Activated T-helper 2 cell treated with anti-CD3 and anti-CD28 coated beads, Interferon-gamma antibody, Interleukin-2, Interleukin-4, amounts not matched to agents 10 μg/mL and 5 μg/mL and 100 μg/mL, durations not matched to agents 14 hours and 24 hours and 36 hours (primary cell): ENCODE results near the gene MOV10. TPM values are rescaled to one million over a fixed set of nuclear protein-coding genes. Genes with fewer than 3 reads are reported as not detected.

Experiments used
- DNase-seq: peaks from one replicate; pipeline ENCODE4 v3.0.0; 2021; ENCODE audit warnings: low spot score
- H3K27ac Mint-ChIP-seq: one replicate; pipeline ENCODE4 v1.8.0; 2021; ENCODE audit warnings: mixed read lengths
- H3K27me3 Mint-ChIP-seq: one replicate; pipeline ENCODE4 v1.8.0; 2021; ENCODE audit warnings: low read depth, mixed read lengths
- H3K36me3 Mint-ChIP-seq: one replicate; pipeline ENCODE4 v1.8.0; 2021; ENCODE audit warnings: low read depth, mixed read lengths
- H3K4me1 Mint-ChIP-seq: one replicate; pipeline ENCODE4 v1.8.0; 2021; ENCODE audit warnings: low read depth, mixed read lengths
- H3K4me3 Mint-ChIP-seq: one replicate; pipeline ENCODE4 v1.8.0; 2021; ENCODE audit warnings: low read depth, mild to moderate bottlenecking, moderate library complexity, mixed read lengths
- H3K9me3 Mint-ChIP-seq: one replicate; pipeline ENCODE4 v1.8.0; 2021; ENCODE audit warnings: mixed read lengths
- intact Hi-C: fragments of 100-400 bp; cut with micrococcal nuclease; formaldehyde crosslinking; loops from one replicate; pipeline ENCODE4 v1.15.1; 2023
- total RNA-seq: library from RNA; stranded (reverse); gene quantifications from 2 replicates; pipeline ENCODE4 v1.2.3, GENCODE V29; 2022

MOV10 gene
- total RNA-seq, 1 donor from 2014 or later, result 68.1 TPM

DNA sequence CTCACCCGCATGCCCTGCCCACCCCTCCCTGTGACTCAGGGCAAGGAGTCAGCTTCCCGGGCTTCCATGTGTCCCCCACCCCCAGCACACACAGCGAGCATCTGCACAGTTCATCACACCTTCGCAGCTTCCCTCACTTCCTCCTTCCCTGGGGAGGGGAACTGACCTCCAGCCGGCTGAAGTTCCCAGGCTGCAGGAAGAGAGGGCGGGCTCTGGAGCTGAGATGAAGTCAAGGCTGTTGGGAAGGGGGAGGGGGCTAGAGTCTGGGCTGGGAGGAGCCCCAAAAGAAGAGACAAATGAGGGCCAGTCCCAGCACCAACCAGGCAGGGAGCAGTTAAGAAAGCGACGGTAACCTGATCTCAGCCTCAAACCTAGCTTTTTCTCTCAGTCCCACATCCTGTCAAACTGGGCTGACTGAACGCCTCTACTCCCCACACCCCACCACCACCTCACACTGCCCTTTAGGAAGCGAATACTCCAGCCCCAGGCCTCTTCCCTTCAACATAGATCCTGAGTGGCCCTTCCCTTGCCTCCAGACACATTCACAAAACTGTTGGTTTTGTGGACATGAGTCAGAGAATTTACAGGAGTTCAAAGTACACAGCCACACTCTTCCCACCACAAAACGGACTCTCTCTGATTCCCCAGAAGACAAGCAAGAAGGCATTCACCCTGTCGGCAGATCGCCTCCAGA lies 30.6 kb downstream of the MOV10 start:
- peaks cover 25% of the 10 kb centered on the region for H3K36me3 Mint-ChIP-seq
- peak overlapping the region; percentile 78 for H3K4me3 Mint-ChIP-seq
- DNase-seq, result peak; percentile 71
- H3K9me3 Mint-ChIP-seq, result no peaks in the 10 kb centered on the region
- intact Hi-C loops, result loop anchor here (1.0 to 10.0 kb wide), 4 partner anchors 31 to 1080 kb away; partner anchors contain the start of genes MOV10 and WNT2B
- peak overlapping the region; percentile 88 for H3K27ac Mint-ChIP-seq
- peaks cover 59% of the 10 kb centered on the region for H3K4me1 Mint-ChIP-seq
- H3K27me3 Mint-ChIP-seq, result peaks cover 15% of the 10 kb centered on the region

DNA sequence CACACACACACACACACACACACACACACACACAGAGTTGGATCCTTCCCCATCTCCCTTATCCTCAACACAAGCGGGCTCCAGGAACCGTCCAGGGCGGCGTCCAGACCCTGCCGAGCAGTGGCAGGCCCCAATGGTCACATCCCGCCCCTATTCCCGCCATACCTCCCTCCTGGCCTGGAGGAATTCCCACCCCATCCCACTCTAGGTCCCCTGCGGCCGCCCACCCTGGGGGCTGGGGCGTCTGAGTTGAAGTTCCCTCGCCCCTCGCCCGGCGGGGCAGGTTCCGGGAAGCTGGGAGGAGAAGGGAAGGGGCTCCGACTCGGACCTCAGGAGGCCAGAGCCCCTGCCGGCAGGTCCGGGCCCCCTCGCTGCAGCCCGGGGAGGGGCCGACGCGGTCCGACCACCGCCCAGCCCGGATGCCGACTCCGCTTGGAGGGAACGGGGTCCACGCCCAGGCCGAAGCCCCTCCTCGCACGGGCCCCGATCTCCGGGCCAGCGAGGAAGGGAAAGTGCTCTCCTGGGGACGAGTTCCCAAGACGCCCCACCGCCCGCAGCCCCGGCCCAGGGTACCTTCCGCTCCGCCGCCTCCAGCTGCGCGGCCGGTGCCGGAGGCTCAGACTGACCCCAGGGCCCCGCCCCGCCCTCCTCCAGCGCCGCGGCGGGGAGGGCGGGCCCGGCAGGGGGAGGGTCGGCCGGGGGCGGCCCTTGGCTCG lies 32.2 kb downstream of the MOV10 start, which contains the start of gene RHOC:
RHOC (minus strand) TSS at position 623 of the 716 bp plus-strand sequence. CDS start 3,328 bp downstream, outside the sequence.
- Mint-ChIP-seq H3K36me3 (peaks cover 17% of the 10 kb centered on the region), H3K4me3 (peak within 1 kb of the TSS; percentile 81), H3K27ac (peak within 1 kb of the TSS; percentile 51), H3K27me3 (peaks cover 18% of the 10 kb centered on the region), H3K9me3 (no peaks in the 10 kb centered on the region), H3K4me1 (peaks cover 45% of the 10 kb centered on the region)
- DNase-seq, result peak; percentile 44
- intact Hi-C loops, result loop anchor here (1.0 to 10.0 kb wide), 6 partner anchors 31 to 1078 kb away; no protein-coding TSS in a partner anchor

DNA sequence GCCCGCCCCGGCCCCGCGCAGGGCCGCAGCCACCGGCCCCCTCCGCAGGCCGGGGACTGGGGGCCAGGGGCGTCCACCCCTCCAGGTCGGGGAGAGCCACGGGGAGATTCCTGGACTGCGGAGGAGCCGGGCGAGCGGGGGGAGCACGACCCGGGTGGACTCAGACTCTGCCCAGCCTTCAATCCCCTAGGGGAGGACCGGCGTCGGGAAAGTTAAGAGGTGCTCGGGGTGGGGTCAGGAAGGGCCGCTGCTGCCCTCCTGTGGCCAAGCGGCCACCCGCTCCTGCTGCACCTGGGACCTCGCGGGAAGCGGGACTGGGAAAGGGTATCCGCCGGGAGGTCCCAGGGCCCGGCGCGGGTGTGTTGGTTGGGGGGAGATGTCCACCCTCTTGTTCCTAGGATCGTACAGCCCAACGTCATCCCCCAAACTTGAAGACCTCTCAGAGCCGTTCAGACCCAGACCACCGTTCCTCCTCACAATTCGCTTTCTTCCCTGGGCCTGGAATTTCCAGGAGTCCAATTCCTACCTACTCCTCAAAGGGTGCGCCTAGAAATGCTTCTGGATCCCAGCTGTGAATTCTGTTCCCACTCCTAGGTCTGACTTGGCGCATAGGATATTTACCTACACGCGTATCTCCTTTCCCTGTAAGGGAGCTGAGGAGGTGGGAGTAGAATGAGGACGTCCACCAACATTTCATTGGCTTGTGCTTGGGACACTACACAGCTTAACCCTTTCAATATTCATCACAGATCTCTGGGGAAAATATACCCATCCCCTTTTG lies 33.0 kb downstream of the MOV10 start:
- H3K27me3 Mint-ChIP-seq, result peaks cover 19% of the 10 kb centered on the region
- peaks cover 38% of the 10 kb centered on the region for H3K4me1 Mint-ChIP-seq
- H3K4me3 Mint-ChIP-seq, result peak overlapping the region; percentile 81
- intact Hi-C loops, result loop anchor here (1.0 to 10.0 kb wide), 6 partner anchors 32 to 1077 kb away; no protein-coding TSS in a partner anchor
- H3K9me3 Mint-ChIP-seq, result no peaks in the 10 kb centered on the region
- peak; percentile 57 for DNase-seq
- H3K27ac Mint-ChIP-seq, result no peak overlapping the region
- peaks cover 9% of the 10 kb centered on the region for H3K36me3 Mint-ChIP-seq

DNA sequence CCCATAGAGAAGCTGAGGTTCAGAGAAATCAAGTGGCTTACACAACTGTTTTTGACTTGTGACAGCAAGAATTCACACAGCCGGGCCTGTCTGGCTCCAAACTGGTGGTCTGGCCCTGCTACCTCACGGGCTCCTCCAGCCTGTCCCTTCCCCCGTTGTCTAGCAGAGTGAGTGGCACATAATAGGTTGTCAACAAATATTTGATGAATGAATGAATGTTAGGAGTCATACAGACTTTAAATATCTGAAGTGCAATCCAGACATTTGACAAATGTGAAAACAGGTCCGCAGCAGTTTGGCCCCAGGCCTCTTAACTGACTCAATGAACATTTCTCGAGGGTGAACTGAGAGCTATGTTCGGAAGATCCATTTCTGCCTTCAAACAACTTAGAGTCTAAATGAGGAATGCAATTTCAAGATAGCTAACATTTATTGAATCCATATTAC lies 33.6 kb downstream of the MOV10 start:
- no peak for DNase-seq
- peak overlapping the region; percentile 81 for H3K4me3 Mint-ChIP-seq
- H3K4me1 Mint-ChIP-seq, result peaks cover 34% of the 10 kb centered on the region
- H3K9me3 Mint-ChIP-seq, result no peaks in the 10 kb centered on the region
- intact Hi-C loops, result loop anchor here (10.0 kb wide), 1 partner anchor 1077 kb away; no protein-coding TSS in a partner anchor
- peaks cover 25% of the 10 kb centered on the region for H3K27me3 Mint-ChIP-seq
- no peak overlapping the region for H3K27ac Mint-ChIP-seq
- peaks cover 3% of the 10 kb centered on the region for H3K36me3 Mint-ChIP-seq

DNA sequence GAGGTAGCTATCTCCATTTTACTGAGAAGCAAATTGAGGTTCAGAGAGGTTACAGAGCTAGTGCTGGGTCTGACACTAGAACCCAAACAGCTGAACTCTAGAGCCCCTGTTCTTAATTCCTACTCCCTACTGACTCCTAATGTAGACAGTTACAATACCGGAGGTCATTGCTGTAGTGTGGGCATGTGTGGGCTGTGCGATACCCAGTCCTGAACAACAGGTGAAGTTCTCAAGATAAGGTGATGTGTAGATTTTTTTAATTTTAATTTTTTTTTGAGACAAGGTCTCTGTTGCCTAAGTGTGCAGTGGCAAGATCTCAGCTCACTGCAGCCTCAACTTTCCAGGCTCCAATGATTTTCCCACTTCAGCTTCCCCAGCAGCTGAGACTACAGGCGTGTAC lies 34.0 kb downstream of the MOV10 start:
- no peak for DNase-seq
- H3K9me3 Mint-ChIP-seq, result no peaks in the 10 kb centered on the region
- H3K4me1 Mint-ChIP-seq, result peaks cover 31% of the 10 kb centered on the region
- peaks cover 30% of the 10 kb centered on the region for H3K27me3 Mint-ChIP-seq
- no peak overlapping the region for H3K4me3 Mint-ChIP-seq
- intact Hi-C loops, result loop anchor here (10.0 kb wide), 1 partner anchor 1076 kb away; no protein-coding TSS in a partner anchor
- H3K36me3 Mint-ChIP-seq, result no peaks in the 10 kb centered on the region
- no peak overlapping the region for H3K27ac Mint-ChIP-seq

DNA sequence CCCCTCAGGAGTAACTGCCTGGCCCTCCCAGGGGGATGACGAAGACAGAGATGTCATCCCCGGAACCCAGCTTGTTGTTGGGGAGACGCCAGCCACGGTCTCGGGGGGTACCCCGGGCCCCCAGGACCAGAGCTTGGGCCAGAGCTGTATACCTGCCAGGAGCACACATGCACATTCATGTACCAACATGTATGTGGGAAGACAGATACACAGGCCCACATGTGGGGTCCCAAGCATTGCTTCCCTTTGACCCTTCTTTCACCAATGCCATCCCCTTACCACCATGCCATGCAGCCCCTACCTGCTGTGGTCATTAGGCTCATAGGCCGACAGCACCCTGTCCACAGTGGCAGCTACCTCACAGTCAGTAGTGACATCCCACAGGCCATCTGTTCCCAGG lies 35.7 kb downstream of the MOV10 start:
- H3K9me3 Mint-ChIP-seq, result no peaks in the 10 kb centered on the region
- H3K4me1 Mint-ChIP-seq, result peaks cover 26% of the 10 kb centered on the region
- intact Hi-C loops, result no loop called here
- no peak overlapping the region for H3K27ac Mint-ChIP-seq
- no peak overlapping the region for H3K4me3 Mint-ChIP-seq
- H3K36me3 Mint-ChIP-seq, result no peaks in the 10 kb centered on the region
- no peak for DNase-seq
- H3K27me3 Mint-ChIP-seq, result peaks cover 41% of the 10 kb centered on the region

DNA sequence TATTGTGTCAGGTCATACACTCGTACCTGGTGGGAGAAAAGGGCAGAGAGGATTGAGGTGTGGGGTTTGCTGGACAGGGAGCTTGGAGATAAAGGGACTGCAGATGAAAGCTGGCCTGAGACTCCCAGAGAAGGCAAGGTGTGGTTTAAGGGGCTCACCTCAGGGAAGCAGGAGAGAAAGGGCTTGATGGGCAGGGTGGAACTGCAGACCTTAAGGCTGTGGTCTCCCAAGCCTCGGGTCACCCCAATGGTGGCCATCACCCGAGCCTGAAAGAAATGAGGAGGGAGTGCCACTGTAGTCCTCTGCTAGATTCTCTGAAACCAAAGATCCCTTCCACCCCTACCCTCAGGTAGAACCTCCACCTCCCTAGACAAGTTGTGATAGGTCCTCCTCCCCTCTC lies 36.1 kb downstream of the MOV10 start:
- H3K4me1 Mint-ChIP-seq, result peaks cover 24% of the 10 kb centered on the region
- intact Hi-C loops, result no loop called here
- DNase-seq, result no peak
- H3K27ac Mint-ChIP-seq, result no peak overlapping the region
- H3K4me3 Mint-ChIP-seq, result no peak overlapping the region
- no peaks in the 10 kb centered on the region for H3K9me3 Mint-ChIP-seq
- peaks cover 41% of the 10 kb centered on the region for H3K27me3 Mint-ChIP-seq
- H3K36me3 Mint-ChIP-seq, result no peaks in the 10 kb centered on the region

DNA sequence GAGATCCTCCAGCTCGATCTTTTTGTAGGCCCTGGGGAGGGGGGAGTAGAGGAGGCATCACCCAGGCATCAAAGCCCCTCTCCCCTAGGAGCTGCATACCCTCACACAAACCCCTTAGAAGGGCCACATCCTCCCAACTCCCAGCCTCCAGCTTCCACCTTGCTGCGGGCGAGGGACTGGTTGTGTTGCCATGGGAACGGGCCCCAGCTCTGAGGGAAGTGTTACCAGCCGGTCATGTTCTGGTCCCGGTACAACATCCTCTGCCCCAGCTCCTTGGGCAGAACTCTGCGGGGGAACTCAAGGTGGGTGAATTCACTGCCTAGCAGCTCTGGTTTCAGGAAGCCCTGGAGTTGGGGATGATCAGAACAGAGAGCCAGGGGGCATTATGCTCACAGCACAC lies 36.6 kb downstream of the MOV10 start:
- H3K27ac Mint-ChIP-seq, result no peak overlapping the region
- no peak for DNase-seq
- H3K4me3 Mint-ChIP-seq, result no peak overlapping the region
- H3K4me1 Mint-ChIP-seq, result peaks cover 24% of the 10 kb centered on the region
- peaks cover 41% of the 10 kb centered on the region for H3K27me3 Mint-ChIP-seq
- no peaks in the 10 kb centered on the region for H3K36me3 Mint-ChIP-seq
- intact Hi-C loops, result no loop called here
- no peaks in the 10 kb centered on the region for H3K9me3 Mint-ChIP-seq

DNA sequence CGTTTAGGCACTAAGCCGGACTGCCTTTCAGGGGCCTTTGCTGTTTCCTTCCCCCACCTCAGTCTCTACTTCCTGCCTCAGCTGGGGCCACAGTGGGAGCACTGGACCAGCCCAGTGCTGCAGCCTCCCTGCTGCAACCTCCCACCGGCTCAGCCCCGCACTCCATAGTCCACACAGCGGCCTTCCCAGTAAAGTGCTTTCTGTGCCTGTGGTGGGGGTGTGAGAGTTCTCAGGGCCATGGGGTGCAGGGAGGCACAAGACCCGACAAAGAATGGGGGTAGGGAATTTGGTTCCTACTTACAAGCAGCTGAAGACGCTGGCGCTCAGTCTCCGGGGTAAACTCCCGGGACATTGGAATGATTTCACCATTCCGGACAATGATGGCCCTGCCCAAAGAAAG lies 37.2 kb downstream of the MOV10 start:
- no peak for DNase-seq
- H3K9me3 Mint-ChIP-seq, result no peaks in the 10 kb centered on the region
- peaks cover 27% of the 10 kb centered on the region for H3K4me1 Mint-ChIP-seq
- intact Hi-C loops, result no loop called here
- no peaks in the 10 kb centered on the region for H3K36me3 Mint-ChIP-seq
- H3K27me3 Mint-ChIP-seq, result peaks cover 41% of the 10 kb centered on the region
- H3K27ac Mint-ChIP-seq, result no peak overlapping the region
- no peak overlapping the region for H3K4me3 Mint-ChIP-seq

DNA sequence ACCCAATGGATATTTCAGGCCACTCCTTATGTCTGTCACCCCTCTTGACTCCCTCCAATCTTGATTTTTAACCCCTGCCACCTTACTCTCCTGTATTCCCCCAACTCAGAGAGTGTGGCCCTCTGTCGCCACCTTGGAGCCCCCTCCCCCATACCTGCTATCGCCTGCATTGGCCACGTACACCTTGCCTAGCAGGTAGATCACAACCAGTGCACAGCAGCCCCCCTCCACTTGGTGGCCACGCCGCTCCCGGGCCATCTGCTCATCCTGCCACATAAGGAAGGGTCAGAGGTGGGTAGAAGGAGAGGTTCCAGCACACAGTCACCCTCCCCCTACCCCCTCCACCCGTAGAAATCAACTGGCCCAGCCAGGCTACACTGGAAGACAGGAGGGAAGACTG lies 37.7 kb downstream of the MOV10 start:
- Mint-ChIP-seq H3K36me3 (no peaks in the 10 kb centered on the region), H3K9me3 (no peaks in the 10 kb centered on the region), H3K4me1 (peaks cover 28% of the 10 kb centered on the region), H3K27ac (no peak overlapping the region), H3K27me3 (peaks cover 41% of the 10 kb centered on the region), H3K4me3 (no peak overlapping the region)
- DNase-seq, result no peak
- intact Hi-C loops, result no loop called here

DNA sequence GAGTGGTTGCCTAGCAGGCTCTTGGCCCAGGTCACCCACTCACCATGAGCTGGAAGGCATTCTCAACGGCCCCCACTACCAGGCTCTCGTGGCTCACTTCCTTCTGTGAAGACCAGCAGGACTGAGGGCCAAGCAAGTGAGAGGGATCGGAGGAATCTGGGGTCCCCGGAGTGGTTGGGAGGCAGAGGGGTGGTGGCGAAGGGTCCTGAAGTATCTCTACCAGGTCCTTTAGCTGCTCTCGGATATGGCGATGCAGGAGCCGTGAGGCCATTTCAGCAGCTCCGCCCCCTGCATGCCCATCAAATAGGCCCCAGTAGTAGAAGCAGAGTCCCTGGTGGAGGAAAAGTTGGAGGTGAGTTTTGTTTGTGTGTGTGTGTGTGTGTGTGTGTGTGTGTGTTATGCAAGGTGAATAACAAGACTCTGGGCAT lies 38.3 kb downstream of the MOV10 start:
- Mint-ChIP-seq H3K9me3 (no peaks in the 10 kb centered on the region), H3K4me3 (no peak overlapping the region), H3K36me3 (no peaks in the 10 kb centered on the region), H3K27me3 (peaks cover 39% of the 10 kb centered on the region), H3K27ac (no peak overlapping the region), H3K4me1 (peaks cover 31% of the 10 kb centered on the region)
- intact Hi-C loops, result no loop called here
- DNase-seq, result no peak

DNA sequence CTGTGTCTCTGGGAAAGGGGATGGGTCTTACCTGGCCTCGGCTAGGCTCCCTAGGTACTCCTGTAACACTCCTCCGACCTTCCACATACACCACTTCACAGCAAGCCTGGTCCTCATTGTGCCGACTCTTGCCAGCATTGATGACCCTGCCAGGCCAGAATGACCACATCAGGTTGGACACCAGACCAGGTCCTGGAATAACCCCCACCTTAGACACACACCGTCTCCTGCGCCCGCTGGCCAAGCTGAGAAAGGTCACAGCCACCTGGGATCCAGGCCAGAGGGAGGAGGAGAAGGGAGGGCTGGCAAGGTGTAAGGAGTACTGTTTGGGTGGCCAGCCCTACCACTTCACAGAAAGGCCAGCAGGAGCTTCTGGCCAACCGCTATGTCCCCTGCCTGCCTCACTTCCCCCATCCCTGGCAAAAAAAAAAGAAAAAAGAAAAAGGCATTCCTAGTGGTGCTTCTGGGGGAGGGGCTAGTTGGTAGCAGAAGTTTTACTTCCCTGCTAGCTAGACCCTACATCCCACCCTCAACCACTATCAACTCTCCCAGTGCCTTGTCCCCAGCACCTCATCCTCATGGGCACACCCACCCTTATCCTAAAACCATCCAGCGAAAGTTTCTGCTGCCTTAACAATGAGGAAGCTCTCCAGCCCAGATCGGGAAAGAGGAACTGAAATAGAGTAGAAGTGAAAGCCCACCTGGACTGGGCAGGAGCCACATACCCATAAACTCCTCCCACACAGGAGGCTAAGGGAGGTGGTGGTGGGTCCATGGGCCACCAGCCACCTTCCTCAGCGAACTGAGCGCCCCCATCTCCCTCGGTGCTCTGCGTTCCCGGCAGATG lies 39.2 kb downstream of the MOV10 start:
- peaks cover 32% of the 10 kb centered on the region for H3K27me3 Mint-ChIP-seq
- no peak overlapping the region for H3K27ac Mint-ChIP-seq
- H3K9me3 Mint-ChIP-seq, result no peaks in the 10 kb centered on the region
- H3K4me3 Mint-ChIP-seq, result peak overlapping the region; percentile 68
- peaks cover 32% of the 10 kb centered on the region for H3K4me1 Mint-ChIP-seq
- intact Hi-C loops, result no loop called here
- no peaks in the 10 kb centered on the region for H3K36me3 Mint-ChIP-seq
- DNase-seq, result no peak
